D721Med (cell line): ENCODE results near the gene ACVR1.

Experiments used
- DNase-seq: peaks from one replicate; pipeline ENCODE4 v3.0.0; 2011; ENCODE audit warnings: low spot score; ENCODE audit not compliant: insufficient read length
- FAIRE-seq: peaks from 2 replicates; lab custom pipeline; 2011; peaks lifted over from hg19 to GRCh38; lab: Jason Lieb, UNC
- TF ChIP-seq, protein P1 (sequence below): IDR thresholded peaks from 2 replicates; pipeline ENCODE4 v1.5.1; 2012; ENCODE audit warnings: mild to moderate bottlenecking, control low read depth; ENCODE audit not compliant: insufficient read depth; ENCODE audit errors: missing control alignments

ACVR1 gene

GRCh38 chr2:157845081-157845480, 31.0 kb downstream of the ACVR1 start:
- no peak for FAIRE-seq
- no peak for DNase-seq

DNA sequence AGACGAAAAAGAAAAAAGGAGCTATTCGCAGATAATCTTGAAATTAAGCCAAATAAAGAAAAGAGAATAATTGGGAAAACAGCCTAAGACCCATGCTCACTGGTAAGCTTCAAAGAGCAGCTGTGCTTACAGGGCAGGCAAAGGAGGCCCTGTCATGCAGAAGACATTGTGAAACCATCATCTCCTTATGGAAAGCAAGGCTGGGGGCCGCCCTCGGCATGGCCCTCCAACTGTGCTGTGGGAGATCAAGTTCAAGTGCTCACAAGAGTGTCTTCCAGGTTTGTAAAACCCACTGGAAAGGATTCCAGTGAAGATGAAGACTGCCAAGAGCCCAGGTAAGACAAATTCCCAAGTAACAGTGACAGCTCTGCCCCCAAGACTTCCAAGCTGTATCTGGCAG, 32.2 kb downstream of the ACVR1 start:
- DNase-seq (no peak), FAIRE-seq (no peak)
- TF ChIP-seq, protein P1, sequence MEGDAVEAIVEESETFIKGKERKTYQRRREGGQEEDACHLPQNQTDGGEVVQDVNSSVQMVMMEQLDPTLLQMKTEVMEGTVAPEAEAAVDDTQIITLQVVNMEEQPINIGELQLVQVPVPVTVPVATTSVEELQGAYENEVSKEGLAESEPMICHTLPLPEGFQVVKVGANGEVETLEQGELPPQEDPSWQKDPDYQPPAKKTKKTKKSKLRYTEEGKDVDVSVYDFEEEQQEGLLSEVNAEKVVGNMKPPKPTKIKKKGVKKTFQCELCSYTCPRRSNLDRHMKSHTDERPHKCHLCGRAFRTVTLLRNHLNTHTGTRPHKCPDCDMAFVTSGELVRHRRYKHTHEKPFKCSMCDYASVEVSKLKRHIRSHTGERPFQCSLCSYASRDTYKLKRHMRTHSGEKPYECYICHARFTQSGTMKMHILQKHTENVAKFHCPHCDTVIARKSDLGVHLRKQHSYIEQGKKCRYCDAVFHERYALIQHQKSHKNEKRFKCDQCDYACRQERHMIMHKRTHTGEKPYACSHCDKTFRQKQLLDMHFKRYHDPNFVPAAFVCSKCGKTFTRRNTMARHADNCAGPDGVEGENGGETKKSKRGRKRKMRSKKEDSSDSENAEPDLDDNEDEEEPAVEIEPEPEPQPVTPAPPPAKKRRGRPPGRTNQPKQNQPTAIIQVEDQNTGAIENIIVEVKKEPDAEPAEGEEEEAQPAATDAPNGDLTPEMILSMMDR = no peak

More at GRCh38 chr2:157845081-157845480, 31.0 kb downstream of the ACVR1 start:
- TF ChIP-seq, protein P1 = no peak

- FAIRE-seq (no peak), DNase-seq (no peak)
- TF ChIP-seq, protein P1 = no peak
Measured at GRCh38 chr2:157843081-157843480, 33.0 kb downstream of the ACVR1 start.

- FAIRE-seq (no peak), DNase-seq (no peak)
- TF ChIP-seq, protein P1 = no peak
Measured at GRCh38 chr2:157842106-157842879, 33.8 kb downstream of the ACVR1 start.

- TF ChIP-seq, protein P1 = no peak
- FAIRE-seq (no peak), DNase-seq (no peak)
Measured at GRCh38 chr2:157841485-157841884, 34.6 kb downstream of the ACVR1 start.

DNA sequence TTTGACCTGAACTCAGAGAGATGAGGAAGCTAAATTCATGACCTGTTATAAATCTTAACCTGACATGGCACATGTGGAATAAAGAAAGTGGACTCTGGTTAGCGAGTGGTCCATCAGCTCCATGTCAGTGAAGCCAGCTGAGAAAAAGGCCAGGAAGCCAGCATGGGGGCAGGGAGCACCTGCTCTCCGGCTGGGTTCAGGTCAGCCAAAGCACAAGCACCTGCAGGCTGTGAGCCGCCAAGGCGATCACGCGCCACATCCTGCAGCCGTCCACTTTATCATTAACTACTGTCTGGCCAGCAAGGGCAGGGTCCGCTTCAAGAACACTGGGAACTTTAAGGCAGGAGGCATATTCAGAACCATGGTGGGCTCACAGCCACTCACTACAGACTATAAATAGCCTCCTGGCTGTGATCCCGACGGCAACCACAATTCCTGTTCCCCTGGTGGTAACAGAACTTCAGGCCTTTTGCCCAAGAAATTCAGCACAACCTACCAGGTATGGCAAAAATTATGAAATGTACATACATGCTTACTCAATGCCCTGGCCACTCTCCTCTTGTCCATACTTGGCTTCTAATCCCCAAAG, 35.5 kb downstream of the ACVR1 start:
- TF ChIP-seq, protein P1 = no peak
- DNase-seq = no peak
- FAIRE-seq = no peak

DNA sequence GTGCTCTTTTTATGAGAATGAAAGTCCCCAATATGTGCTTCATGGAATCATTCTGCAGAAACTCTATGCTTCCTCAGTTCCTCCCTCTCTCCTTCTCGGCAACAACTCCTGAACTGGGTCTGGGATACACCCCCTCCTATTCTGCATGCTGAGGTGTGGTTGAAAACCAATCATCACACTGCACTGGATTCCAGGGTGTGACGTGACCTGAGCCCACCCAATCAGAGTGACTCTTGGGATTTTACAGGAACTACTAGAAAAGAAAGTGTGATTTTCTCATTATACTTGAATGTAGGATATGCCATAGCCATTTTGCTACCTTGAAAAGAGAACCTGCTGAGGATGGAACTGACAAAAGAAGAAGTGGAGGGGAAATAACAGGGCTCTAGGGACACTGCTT, 36.3 kb downstream of the ACVR1 start:
- TF ChIP-seq, protein P1 = no peak
- FAIRE-seq (no peak), DNase-seq (no peak)
